DOHH2 (cell line): Measurements from ENCODE around the gene RIN1.

Experiments used
- H3F3A ChIP-seq: fragments of 200-600 bp; sonication (generic), shearing (Covaris generic); 2 replicates; pipeline ENCODE4 v1.6.0; 2016; ENCODE audit warnings: antibody characterized with exemption, mild to moderate bottlenecking; ENCODE audit not compliant: control insufficient read depth, insufficient read depth
- H3K27ac ChIP-seq: fragments of 200-600 bp; sonication (generic); 2 replicates; pipeline ENCODE4 v1.5.1; 2014; ENCODE audit warnings: low read depth, mild to moderate bottlenecking, low read length, moderate library complexity
- H3K27me3 ChIP-seq: fragments of 200-600 bp; sonication (generic); 2 replicates; pipeline ENCODE4 v1.6.1; 2014; ENCODE audit warnings: mild to moderate bottlenecking, low read length, mixed read lengths; ENCODE audit not compliant: control insufficient read depth
- H3K36me3 ChIP-seq: fragments of 200-600 bp; sonication (generic); 2 replicates; pipeline ENCODE4 v1.6.1; 2014; ENCODE audit warnings: mild to moderate bottlenecking, low read length, moderate library complexity, mixed read lengths; ENCODE audit not compliant: control insufficient read depth
- H3K4me1 ChIP-seq: fragments of 200-600 bp; sonication (generic); 2 replicates; pipeline ENCODE4 v1.6.1; 2014; ENCODE audit warnings: mild to moderate bottlenecking, low read length, mixed read lengths; ENCODE audit not compliant: control insufficient read depth
- H3K4me2 ChIP-seq: fragments of 200-600 bp; sonication (generic); 2 replicates; pipeline ENCODE4 v1.6.0; 2014; ENCODE audit warnings: mild to moderate bottlenecking, low read length, moderate library complexity
- H3K4me3 ChIP-seq: fragments of 200-600 bp; sonication (generic); 2 replicates; pipeline ENCODE4 v1.5.1; 2014; ENCODE audit warnings: mild to moderate bottlenecking, low read length, mixed read lengths
- H3K79me2 ChIP-seq: fragments of 200-600 bp; sonication (generic); 2 replicates; pipeline ENCODE4 v1.6.1; 2014; ENCODE audit warnings: mild to moderate bottlenecking, low read length, mixed read lengths; ENCODE audit not compliant: control insufficient read depth
- H3K9me2 ChIP-seq: fragments of 200-600 bp; sonication (generic); replicated peaks from 2 replicates; pipeline ENCODE4 v1.6.1; 2014; ENCODE audit warnings: mild to moderate bottlenecking, low read length, mixed read lengths; ENCODE audit not compliant: control insufficient read depth
- H3K9me3 ChIP-seq: fragments of 200-600 bp; sonication (generic); 2 replicates; pipeline ENCODE4 v1.6.1; 2014; ENCODE audit warnings: antibody characterized with exemption, low read length, mixed read lengths; ENCODE audit not compliant: control insufficient read depth, insufficient read depth
- H4K20me1 ChIP-seq: fragments of 200-600 bp; sonication (generic); 2 replicates; pipeline ENCODE4 v1.6.0; 2014; ENCODE audit warnings: low read depth, mild to moderate bottlenecking, antibody characterized with exemption, low read length, moderate library complexity; ENCODE audit not compliant: control insufficient read depth, insufficient read depth
- EZH2phosphoT487 ChIP-seq: fragments of 200-600 bp; sonication (generic); IDR thresholded peaks from 2 replicates; pipeline ENCODE4 v1.6.1; 2017; ENCODE audit warnings: borderline replicate concordance, mild to moderate bottlenecking, antibody characterized with exemption, low read length, moderate library complexity, mixed read lengths
- TF ChIP-seq, protein P1 (sequence below): fragments of 200-600 bp; sonication (generic); IDR thresholded peaks from one replicate; pipeline ENCODE4 v1.5.1; 2014; ENCODE audit warnings: antibody characterized with exemption, mild to moderate bottlenecking, low read depth, low read length; ENCODE audit not compliant: poor library complexity, severe bottlenecking

The RIN1 gene

GRCh38 chr11:66333220-66333877 lies 2.9 kb downstream of the RIN1 start:
- H3F3A ChIP-seq = no peaks in the 10 kb centered on the region
- peaks cover 11% of the 10 kb centered on the region for H3K36me3 ChIP-seq

GRCh38 chr11:66332371-66333219 lies 3.6 kb downstream of the RIN1 start:
- Histone ChIP-seq H3K4me2 (no peak overlapping the region), H3F3A (no peaks in the 10 kb centered on the region), H4K20me1 (no peaks in the 10 kb centered on the region), H3K36me3 (peaks cover 9% of the 10 kb centered on the region), H3K4me1 (peaks cover 24% of the 10 kb centered on the region), H3K9me2 (no peaks in the 10 kb centered on the region), H3K79me2 (no peaks in the 10 kb centered on the region), H3K27ac (no peak overlapping the region), H3K4me3 (no peak overlapping the region), H3K27me3 (no peaks in the 10 kb centered on the region), H3K9me3 (no peaks in the 10 kb centered on the region)
- no peak for TF ChIP-seq EZH2phosphoT487
- TF ChIP-seq, protein P1, sequence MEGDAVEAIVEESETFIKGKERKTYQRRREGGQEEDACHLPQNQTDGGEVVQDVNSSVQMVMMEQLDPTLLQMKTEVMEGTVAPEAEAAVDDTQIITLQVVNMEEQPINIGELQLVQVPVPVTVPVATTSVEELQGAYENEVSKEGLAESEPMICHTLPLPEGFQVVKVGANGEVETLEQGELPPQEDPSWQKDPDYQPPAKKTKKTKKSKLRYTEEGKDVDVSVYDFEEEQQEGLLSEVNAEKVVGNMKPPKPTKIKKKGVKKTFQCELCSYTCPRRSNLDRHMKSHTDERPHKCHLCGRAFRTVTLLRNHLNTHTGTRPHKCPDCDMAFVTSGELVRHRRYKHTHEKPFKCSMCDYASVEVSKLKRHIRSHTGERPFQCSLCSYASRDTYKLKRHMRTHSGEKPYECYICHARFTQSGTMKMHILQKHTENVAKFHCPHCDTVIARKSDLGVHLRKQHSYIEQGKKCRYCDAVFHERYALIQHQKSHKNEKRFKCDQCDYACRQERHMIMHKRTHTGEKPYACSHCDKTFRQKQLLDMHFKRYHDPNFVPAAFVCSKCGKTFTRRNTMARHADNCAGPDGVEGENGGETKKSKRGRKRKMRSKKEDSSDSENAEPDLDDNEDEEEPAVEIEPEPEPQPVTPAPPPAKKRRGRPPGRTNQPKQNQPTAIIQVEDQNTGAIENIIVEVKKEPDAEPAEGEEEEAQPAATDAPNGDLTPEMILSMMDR = no peak

More at GRCh38 chr11:66333220-66333877, 2.9 kb downstream of the RIN1 start:
- Histone ChIP-seq H3K4me1 (peaks cover 17% of the 10 kb centered on the region), H4K20me1 (no peaks in the 10 kb centered on the region), H3K79me2 (no peaks in the 10 kb centered on the region), H3K27ac (no peak overlapping the region), H3K4me3 (no peak overlapping the region), H3K9me3 (no peaks in the 10 kb centered on the region), H3K4me2 (no peak overlapping the region), H3K9me2 (no peaks in the 10 kb centered on the region), H3K27me3 (no peaks in the 10 kb centered on the region)
- TF ChIP-seq, protein P1 = no peak
- TF ChIP-seq EZH2phosphoT487 = no peak

DNA sequence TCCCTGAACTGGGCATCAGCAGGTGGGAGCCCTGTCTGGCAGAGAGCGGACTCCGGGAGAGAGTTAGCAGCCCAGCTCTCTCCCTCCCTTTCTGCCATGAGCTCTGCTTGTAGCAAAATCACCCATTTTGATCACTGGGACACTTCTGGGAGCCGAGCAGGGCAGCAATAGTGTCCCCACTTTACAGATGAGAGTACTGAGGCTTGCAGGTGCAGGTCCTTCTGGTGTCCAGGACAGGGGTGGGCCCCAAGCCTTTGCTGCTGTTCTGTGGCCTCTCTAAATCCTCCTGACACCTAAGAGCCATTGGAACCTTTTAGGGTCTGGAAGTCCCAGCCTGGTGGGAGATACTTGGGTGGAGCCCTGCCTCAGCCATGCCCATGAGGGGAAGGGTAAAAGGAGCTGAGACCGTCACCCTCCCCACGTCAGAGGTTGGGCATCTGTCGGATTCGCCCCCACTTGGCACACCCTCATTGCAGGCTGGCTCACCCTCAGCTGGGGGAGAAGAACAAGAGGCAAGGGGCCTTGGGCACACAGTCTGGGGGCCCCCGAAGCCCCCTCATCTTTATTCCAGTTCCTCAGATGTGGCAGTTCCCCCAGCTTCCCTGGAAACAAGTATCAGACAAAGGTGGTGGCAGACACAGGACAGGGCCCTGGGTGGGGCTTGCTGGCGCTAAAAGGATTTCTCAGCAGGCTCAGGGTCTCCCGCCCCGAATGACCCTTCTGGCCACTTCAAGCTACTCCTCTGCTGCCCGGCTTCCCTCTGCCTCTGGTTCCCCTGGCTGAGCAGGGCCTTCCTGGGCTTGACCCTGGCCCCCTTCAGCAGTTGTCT lies 4.5 kb downstream of the RIN1 start:
- H3K4me2 ChIP-seq = no peak overlapping the region
- no peak overlapping the region for H3K27ac ChIP-seq
- no peaks in the 10 kb centered on the region for H3K79me2 ChIP-seq
- no peaks in the 10 kb centered on the region for H3F3A ChIP-seq
- no peaks in the 10 kb centered on the region for H3K9me3 ChIP-seq
- H3K4me3 ChIP-seq = no peak overlapping the region
- TF ChIP-seq, protein P1 = no peak
- TF ChIP-seq EZH2phosphoT487 = no peak
- H4K20me1 ChIP-seq = no peaks in the 10 kb centered on the region
- H3K27me3 ChIP-seq = no peaks in the 10 kb centered on the region
- peaks cover 31% of the 10 kb centered on the region for H3K4me1 ChIP-seq
- no peaks in the 10 kb centered on the region for H3K9me2 ChIP-seq
- H3K36me3 ChIP-seq = peaks cover 2% of the 10 kb centered on the region; the same call in 1 of the 2 replicates
